Panc1 (cell line): ENCODE data around the gene C6orf132.

Source experiments
- CTCF ChIP-seq: fragments of 450-650 bp; IDR thresholded peaks from 2 replicates; pipeline ENCODE4 v1.5.1; 2017; ENCODE audit warnings: mild to moderate bottlenecking
- POLR2AphosphoS5 ChIP-seq: IDR thresholded peaks from 2 replicates; pipeline ENCODE4 v1.6.1; 2012; ENCODE audit warnings: mild to moderate bottlenecking, low read depth, low read length, moderate library complexity
- REST ChIP-seq, 2 experiments: IDR thresholded peaks; 2 replicates each; pipeline ENCODE4 v1.6.1; 2011 to 2012; ENCODE audit warnings: low read depth in 2 of 2, control low read depth in 1 of 2, low read length in 1 of 2, mild to moderate bottlenecking in 1 of 2, moderate library complexity in 1 of 2; ENCODE audit not compliant: insufficient read depth in 1 of 2
- SIN3A ChIP-seq: IDR thresholded peaks from 2 replicates; pipeline ENCODE4 v1.6.1; 2012; ENCODE audit warnings: low read depth, mild to moderate bottlenecking, low read length, moderate library complexity, borderline replicate concordance; ENCODE audit not compliant: insufficient read depth

GRCh38 chr6:42075159-42075838, 67.1 kb downstream of the C6orf132 start:
- TF ChIP-seq SIN3A (no peak), CTCF (peak; percentile 90), REST (IDR thresholded peaks at IDR 0.05; ENCODE audit: insufficient read depth in 1 of 2, low read depth in 2 of 2, low read length in 1 of 2) (no peak), POLR2AphosphoS5 (no peak)
